ENCODE data around the gene PDZD7. TPM values are rescaled to one million over a fixed set of nuclear protein-coding genes. Genes with fewer than 3 reads are reported as not detected.
A peak's percentile ranks its signal among the peaks of the same experiment; 100 is the strongest.

Gene PDZD7
- total and polyA plus RNA-seq, 8 donors: 0.20 to 2.4 (median 0.76) TPM; not detected in 4

GRCh38 chr10:101061624-101062231 is 30.8 kb upstream of the PDZD7 start, which contains the start of gene KAZALD1:
TSS of gene KAZALD1 (plus strand) at chr10:101061989. CDS start at chr10:101062593, 604 bp downstream.
- peaks cover 35 to 70% (median 68%) of the 10 kb centered on the region in 4 donors for H3K4me1 ChIP-seq
- TF ChIP-seq POLR2A (IDR thresholded peaks at IDR 0.05) (no peak), CTCF (IDR thresholded peaks at IDR 0.05) (no peak), POLR2AphosphoS5 (IDR thresholded peaks at IDR 0.05) (no peak), EP300 (IDR thresholded peaks at IDR 0.05) (no peak)
- 17 to 35% (median 24%) methylated on average over 29 to 31 of the region's 31 CpGs for WGBS, 5 donors

GRCh38 chr10:101060951-101061623 is 30.2 kb upstream of the PDZD7 start:
- no peaks in the 10 kb centered on the region for H3K36me3 ChIP-seq
- peak overlapping the region; percentile 93 to 100 (median 98) for H3K27ac ChIP-seq
- peak overlapping the region; percentile 63 to 67 (median 65) for H3K4me3 ChIP-seq
- H3K9me3 ChIP-seq: no peaks in the 10 kb centered on the region
- peaks cover 30 to 64% (median 62%) of the 10 kb centered on the region in 4 donors for H3K4me1 ChIP-seq
- WGBS, 5 donors: 0 to 1% (median 1%) methylated on average over 17 to 67 of the region's 67 CpGs
- H3K27me3 ChIP-seq: peaks cover 0 to 39% (median 4%) of the 10 kb centered on the region in 3 donors
- intact Hi-C loops (cut with DNase I; ENCODE audit: low total_unique reads): no loop called here
- peak; percentile 97 to 98 for DNase-seq
- TF ChIP-seq POLR2AphosphoS5 (IDR thresholded peaks at IDR 0.05): peak in 2 of 3 donors; percentile 76 to 82
- peak in 1 of 4 donors; percentile 59 for TF ChIP-seq POLR2A (IDR thresholded peaks at IDR 0.05)
- no peak for TF ChIP-seq EP300 (IDR thresholded peaks at IDR 0.05)

More at GRCh38 chr10:101061624-101062231, 30.8 kb upstream of the PDZD7 start, which contains the start of gene KAZALD1:
- Histone ChIP-seq H3K4me3 (peak within 1 kb of the TSS; percentile 63 to 67 (median 65)), H3K27me3 (peaks cover 0 to 45% (median 4%) of the 10 kb centered on the region in 3 donors), H3K27ac (peak within 1 kb of the TSS; percentile 93 to 100 (median 98)), H3K9me3 (no peaks in the 10 kb centered on the region), H3K36me3 (no peaks in the 10 kb centered on the region)
- DNase-seq: peak; percentile 62 to 94
- intact Hi-C loops (cut with DNase I; ENCODE audit: low total_unique reads): no loop called here

GRCh38 chr10:101060036-101060950 is 29.4 kb upstream of the PDZD7 start:
- no peaks in the 10 kb centered on the region for H3K9me3 ChIP-seq
- intact Hi-C loops (cut with DNase I; ENCODE audit: low total_unique reads): no loop called here
- peaks cover 22 to 56% (median 54%) of the 10 kb centered on the region in 4 donors for H3K4me1 ChIP-seq
- peak; percentile 94 to 97 for DNase-seq
- no peaks in the 10 kb centered on the region for H3K36me3 ChIP-seq
- TF ChIP-seq EP300 (IDR thresholded peaks at IDR 0.05) (no peak), CTCF (IDR thresholded peaks at IDR 0.05) (peak in 5 of 7 experiments; percentile 47 to 91 (median 83)), POLR2AphosphoS5 (IDR thresholded peaks at IDR 0.05) (peak in 1 of 3 donors; percentile 38)
- 0 to 1% (median 0%) methylated on average over 36 to 37 of the region's 37 CpGs for WGBS, 5 donors
- H3K27me3 ChIP-seq: peaks cover 0 to 31% (median 4%) of the 10 kb centered on the region in 3 donors
- H3K4me3 ChIP-seq: peak overlapping the region; percentile 63 to 67 (median 65)
- H3K27ac ChIP-seq: peak overlapping the region; percentile 93 to 100 (median 98)

GRCh38 chr10:101056365-101057151 is 25.6 kb upstream of the PDZD7 start:
- intact Hi-C loops (cut with DNase I; ENCODE audit: low total_unique reads): no loop called here
- Histone ChIP-seq H3K36me3 (no peaks in the 10 kb centered on the region), H3K4me1 (peaks cover 2 to 19% (median 17%) of the 10 kb centered on the region in 4 donors), H3K27ac (no peak overlapping the region), H3K27me3 (peaks cover 0 to 11% (median 0%) of the 10 kb centered on the region in 3 donors), H3K9me3 (no peaks in the 10 kb centered on the region), H3K4me3 (no peak overlapping the region)
- 89 to 94% (median 91%) methylated on average over 4 of the region's 4 CpGs for WGBS, 5 donors
- no peak for TF ChIP-seq POLR2AphosphoS5 (IDR thresholded peaks at IDR 0.05)
- TF ChIP-seq POLR2A (IDR thresholded peaks at IDR 0.05): no peak
- no peak for TF ChIP-seq EP300 (IDR thresholded peaks at IDR 0.05)
- no peak for TF ChIP-seq CTCF (IDR thresholded peaks at IDR 0.05)
- no peak for DNase-seq

Measured in stomach (tissue), 9 donors.